OCI-LY7 (cell line): ENCODE data around the gene NBL1. TPM values are rescaled to one million over a fixed set of nuclear protein-coding genes. Genes with fewer than 3 reads are reported as not detected.

ENCODE experiments used
- BruUV-seq: library from RNA; stranded (reverse); fragments of 400-500 nt; replicated peaks from 2 replicates; lab custom pipeline; 2021; lab: Mats Ljungman, UMichigan
- CTCF ChIA-PET: fragments of 300-600 bp; sonication (Branson Sonifier 250); formaldehyde crosslinking; loops from one replicate; lab custom pipeline; 2022; ENCODE audit warnings: antibody characterized with exemption; ENCODE audit not compliant: unreplicated experiment; lab: Charles Lee
- POLR2A ChIA-PET: fragments of 300-600 bp; sonication (Branson Sonifier 250); formaldehyde crosslinking; loops from one replicate; lab custom pipeline; 2022; ENCODE audit warnings: antibody characterized with exemption; lab: Charles Lee
- DNase-seq: peaks from one replicate; pipeline ENCODE4 v3.0.0-alpha.2; 2015; ENCODE audit warnings: low spot score
- H2AFZ ChIP-seq: fragments of 200-600 bp; sonication (generic), shearing (Covaris generic); 2 replicates; pipeline ENCODE4 v1.6.1; 2014; ENCODE audit warnings: mild to moderate bottlenecking, antibody characterized with exemption, low read length, moderate library complexity
- H3K27ac ChIP-seq: fragments of 200-600 bp; sonication (generic); 2 replicates; pipeline ENCODE4 v1.5.1; 2014; ENCODE audit warnings: mixed run types, low read depth, mild to moderate bottlenecking, moderate library complexity, low read length, inconsistent platforms; ENCODE audit not compliant: poor library complexity, severe bottlenecking
- H3K36me3 ChIP-seq: fragments of 200-600 bp; sonication (generic); 2 replicates; pipeline ENCODE4 v1.6.1; 2014; ENCODE audit warnings: mild to moderate bottlenecking, antibody characterized with exemption, low read length, moderate library complexity, mixed read lengths; ENCODE audit not compliant: insufficient read depth
- H3K4me1 ChIP-seq: fragments of 200-600 bp; sonication (generic); 2 replicates; pipeline ENCODE4 v1.5.1; 2014; ENCODE audit warnings: mild to moderate bottlenecking, low read length; ENCODE audit not compliant: insufficient read depth, poor library complexity, severe bottlenecking
- H3K4me2 ChIP-seq: fragments of 200-600 bp; sonication (generic); 2 replicates; pipeline ENCODE4 v1.6.1; 2014; ENCODE audit warnings: mild to moderate bottlenecking, low read length
- H3K4me3 ChIP-seq: fragments of 200-600 bp; sonication (generic); 2 replicates; pipeline ENCODE4 v1.5.1; 2014; ENCODE audit warnings: mild to moderate bottlenecking, low read depth, low read length; ENCODE audit not compliant: poor library complexity, severe bottlenecking
- H3K79me2 ChIP-seq: fragments of 200-600 bp; sonication (generic); 2 replicates; pipeline ENCODE4 v1.6.1; 2016; ENCODE audit warnings: low read depth, mild to moderate bottlenecking, low read length, moderate library complexity, mixed read lengths; ENCODE audit not compliant: insufficient read depth
- H3K9me2 ChIP-seq: fragments of 200-600 bp; sonication (generic); 2 replicates; pipeline ENCODE4 v1.6.1; 2016; ENCODE audit warnings: mild to moderate bottlenecking, low read length, mixed read lengths; ENCODE audit not compliant: insufficient read depth
- H3K9me3 ChIP-seq: fragments of 200-600 bp; sonication (generic); 2 replicates; pipeline ENCODE4 v1.6.1; 2014; ENCODE audit warnings: mild to moderate bottlenecking, mixed run types, low read length, mixed read lengths
- H4K20me1 ChIP-seq: fragments of 200-600 bp; sonication (generic); 2 replicates; pipeline ENCODE4 v1.6.1; 2014; ENCODE audit warnings: mild to moderate bottlenecking, antibody characterized with exemption, low read length, moderate library complexity, mixed read lengths; ENCODE audit not compliant: insufficient read depth
- EZH2phosphoT487 ChIP-seq: fragments of 200-600 bp; sonication (generic); IDR thresholded peaks from 2 replicates; pipeline ENCODE4 v1.6.1; 2018; ENCODE audit warnings: low read depth, borderline replicate concordance, mild to moderate bottlenecking, mixed run types, antibody characterized with exemption, low read length, moderate library complexity, mixed read lengths
- intact Hi-C: fragments of 100-400 bp; cut with micrococcal nuclease; formaldehyde crosslinking; loops from one replicate; pipeline ENCODE4 v1.10.0; 2022; ENCODE audit not compliant: unreplicated experiment
- total RNA-seq, 2 experiments: library from RNA; depleted of rRNA in 1 of 2; stranded (reverse); fragments of >200 nt in 1 of 2; shearing (Covaris generic) in 1 of 2; gene quantifications; 2 replicates each; pipeline ENCODE4 v1.2.3, GENCODE V29; 2014 to 2022
- TF ChIP-seq, protein P1 (sequence below): fragments of 200-600 bp; sonication (generic); conservative IDR thresholded peaks from 2 replicates; pipeline ENCODE4 v1.5.1; 2014; ENCODE audit warnings: mild to moderate bottlenecking, antibody characterized with exemption, low read length, moderate library complexity, mixed read lengths

The NBL1 gene
- total RNA-seq, 2 experiments from 2014 or later: not detected

GRCh38 chr1:19610282-19610981 lies 33.7 kb upstream of the NBL1 start:
- Histone ChIP-seq H3K4me3 (no peak overlapping the region), H3K4me1 (no peaks in the 10 kb centered on the region), H3K79me2 (peaks cover 70% of the 10 kb centered on the region), H3K9me3 (no peaks in the 10 kb centered on the region; the same call in 1 of the 2 replicates), H2AFZ (no peak overlapping the region), H3K9me2 (no peaks in the 10 kb centered on the region), H3K27ac (no peak overlapping the region), H4K20me1 (peaks cover 20% of the 10 kb centered on the region; the same call in 1 of the 2 replicates), H3K4me2 (no peak overlapping the region), H3K36me3 (peaks cover 70% of the 10 kb centered on the region)
- TF ChIP-seq EZH2phosphoT487: no peak
- TF ChIP-seq, protein P1, sequence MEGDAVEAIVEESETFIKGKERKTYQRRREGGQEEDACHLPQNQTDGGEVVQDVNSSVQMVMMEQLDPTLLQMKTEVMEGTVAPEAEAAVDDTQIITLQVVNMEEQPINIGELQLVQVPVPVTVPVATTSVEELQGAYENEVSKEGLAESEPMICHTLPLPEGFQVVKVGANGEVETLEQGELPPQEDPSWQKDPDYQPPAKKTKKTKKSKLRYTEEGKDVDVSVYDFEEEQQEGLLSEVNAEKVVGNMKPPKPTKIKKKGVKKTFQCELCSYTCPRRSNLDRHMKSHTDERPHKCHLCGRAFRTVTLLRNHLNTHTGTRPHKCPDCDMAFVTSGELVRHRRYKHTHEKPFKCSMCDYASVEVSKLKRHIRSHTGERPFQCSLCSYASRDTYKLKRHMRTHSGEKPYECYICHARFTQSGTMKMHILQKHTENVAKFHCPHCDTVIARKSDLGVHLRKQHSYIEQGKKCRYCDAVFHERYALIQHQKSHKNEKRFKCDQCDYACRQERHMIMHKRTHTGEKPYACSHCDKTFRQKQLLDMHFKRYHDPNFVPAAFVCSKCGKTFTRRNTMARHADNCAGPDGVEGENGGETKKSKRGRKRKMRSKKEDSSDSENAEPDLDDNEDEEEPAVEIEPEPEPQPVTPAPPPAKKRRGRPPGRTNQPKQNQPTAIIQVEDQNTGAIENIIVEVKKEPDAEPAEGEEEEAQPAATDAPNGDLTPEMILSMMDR: no peak
- ChIA-PET CTCF (no interaction called here), POLR2A (interaction anchor here (0.7 kb wide), 1 partner anchor 9 kb away, joined by 3 read pairs; no protein-coding TSS in a partner anchor)
- DNase-seq: no peak
- intact Hi-C loops: no loop called here
- BruUV-seq: no TSS peak

DNA sequence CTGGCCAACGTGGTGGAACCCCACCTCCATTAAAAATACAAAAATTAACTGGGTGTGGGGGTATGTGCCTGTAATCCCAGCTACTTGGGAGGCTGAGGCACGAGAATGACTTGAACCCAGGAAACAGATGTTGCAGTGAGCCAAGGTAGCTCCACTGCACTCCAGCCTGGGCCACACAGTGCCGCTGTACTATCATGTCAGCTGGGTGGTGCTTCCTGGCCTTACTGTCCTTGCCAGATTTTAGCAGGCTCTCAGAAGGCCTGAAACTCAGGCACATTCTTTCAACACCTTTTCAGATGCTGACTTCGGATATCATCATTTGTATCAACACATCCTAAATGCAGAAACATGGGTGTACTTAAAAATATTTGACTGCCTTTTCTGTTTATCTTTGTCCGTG lies 31.6 kb upstream of the NBL1 start:
- intact Hi-C loops: no loop called here
- Histone ChIP-seq H3K79me2 (peaks cover 61% of the 10 kb centered on the region), H3K27ac (no peak overlapping the region), H3K4me1 (no peaks in the 10 kb centered on the region), H4K20me1 (peaks cover 15% of the 10 kb centered on the region; the same call in 1 of the 2 replicates), H2AFZ (no peak overlapping the region), H3K4me2 (no peak overlapping the region), H3K4me3 (no peak overlapping the region), H3K9me2 (no peaks in the 10 kb centered on the region), H3K36me3 (peaks cover 74% of the 10 kb centered on the region), H3K9me3 (no peaks in the 10 kb centered on the region; the same call in 1 of the 2 replicates)
- no TSS peak for BruUV-seq
- DNase-seq: no peak
- CTCF ChIA-PET: no interaction called here
- no peak for TF ChIP-seq EZH2phosphoT487
- TF ChIP-seq, protein P1: no peak
- POLR2A ChIA-PET: no interaction called here

DNA sequence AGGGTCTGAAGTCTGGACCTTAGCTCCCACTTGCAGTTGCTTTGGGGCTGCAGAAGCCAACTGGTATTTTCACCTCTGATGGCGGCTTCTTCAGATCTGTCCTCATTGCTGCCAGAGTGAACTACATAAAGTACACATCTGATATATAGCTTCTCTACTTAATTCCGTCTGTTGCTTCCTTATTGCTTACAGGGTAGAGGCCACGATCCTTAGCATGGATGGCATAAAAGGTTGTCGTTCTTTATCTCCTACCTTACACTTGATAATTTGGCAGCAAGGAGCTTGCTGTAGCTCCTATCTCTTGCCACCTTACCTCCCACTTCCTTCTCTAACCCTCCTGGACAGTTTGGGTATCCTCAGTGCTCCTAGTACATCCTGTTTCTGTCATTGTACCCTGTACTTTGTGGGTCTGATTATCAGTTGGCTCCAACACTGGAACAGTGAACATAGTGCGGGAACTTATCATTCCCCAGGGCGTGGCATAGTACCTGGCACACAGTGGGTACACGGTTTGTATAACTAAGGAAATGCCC lies 30.9 kb upstream of the NBL1 start:
- ChIA-PET POLR2A (no interaction called here), CTCF (no interaction called here)
- H3K9me3 ChIP-seq: no peaks in the 10 kb centered on the region; the same call in 1 of the 2 replicates
- no peak overlapping the region for H2AFZ ChIP-seq
- H3K4me1 ChIP-seq: no peaks in the 10 kb centered on the region
- H3K9me2 ChIP-seq: no peaks in the 10 kb centered on the region
- H3K79me2 ChIP-seq: peaks cover 58% of the 10 kb centered on the region
- H3K27ac ChIP-seq: no peak overlapping the region
- H3K4me3 ChIP-seq: no peak overlapping the region
- TF ChIP-seq, protein P1: no peak
- TF ChIP-seq EZH2phosphoT487: no peak
- peaks cover 15% of the 10 kb centered on the region; the same call in 1 of the 2 replicates for H4K20me1 ChIP-seq
- intact Hi-C loops: no loop called here
- peaks cover 68% of the 10 kb centered on the region for H3K36me3 ChIP-seq
- DNase-seq: no peak
- no TSS peak for BruUV-seq
- H3K4me2 ChIP-seq: no peak overlapping the region
